Activated CD8-positive, alpha-beta memory T cell treated with anti-CD3 and anti-CD28 coated beads, Interleukin-2, amount 50 U/mL, for 24 hours (primary cell): Measurements from ENCODE around the gene LMBRD2.

Source experiments
- DNase-seq: peaks from one replicate; pipeline ENCODE4 v3.0.0-alpha.2; 2020; ENCODE audit errors: extremely low read depth

Gene LMBRD2

GRCh38 chr5:36105819-36106218 is 45.9 kb downstream of the LMBRD2 start:
- DNase-seq: no peak

GRCh38 chr5:36099748-36100147 is 51.9 kb downstream of the LMBRD2 start:
- DNase-seq: no peak

GRCh38 chr5:36096486-36096885 is 55.2 kb downstream of the LMBRD2 start:
- no peak for DNase-seq

- no peak for DNase-seq
Observed at GRCh38 chr5:36089989-36090388, 61.7 kb downstream of the LMBRD2 start.

GRCh38 chr5:36079200-36079781 is 72.4 kb downstream of the LMBRD2 start:
- no peak for DNase-seq

- DNase-seq: no peak
Observed at GRCh38 chr5:36078430-36078829, 73.3 kb downstream of the LMBRD2 start.

- no peak for DNase-seq
Observed at GRCh38 chr5:36073595-36074216, 78.0 kb downstream of the LMBRD2 start.

GRCh38 chr5:36070687-36071571 is 80.8 kb downstream of the LMBRD2 start:
- DNase-seq: no peak

- DNase-seq: no peak
Observed at GRCh38 chr5:36068751-36069281, 82.9 kb downstream of the LMBRD2 start.

GRCh38 chr5:36066540-36067210 is 85.0 kb downstream of the LMBRD2 start, which contains the start of gene UGT3A2:
TSS of gene UGT3A2 (minus strand) at chr5:36066882. CDS start at chr5:36066789, 93 bp downstream.
- DNase-seq: no peak

- no peak for DNase-seq
Observed at GRCh38 chr5:36066001-36066539, 85.6 kb downstream of the LMBRD2 start.

- no peak for DNase-seq
Observed at GRCh38 chr5:36060420-36060887, 91.2 kb downstream of the LMBRD2 start.

- no peak for DNase-seq
Observed at GRCh38 chr5:36059571-36060419, 91.9 kb downstream of the LMBRD2 start.

GRCh38 chr5:36058776-36059175 is 92.9 kb downstream of the LMBRD2 start:
- no peak for DNase-seq

GRCh38 chr5:36057386-36057785 is 94.3 kb downstream of the LMBRD2 start:
- no peak for DNase-seq

- no peak for DNase-seq
Observed at GRCh38 chr5:36056422-36056821, 95.3 kb downstream of the LMBRD2 start.

- no peak for DNase-seq
Observed at GRCh38 chr5:36055984-36056383, 95.7 kb downstream of the LMBRD2 start.

- DNase-seq: no peak
Observed at GRCh38 chr5:36054647-36055046, 97.0 kb downstream of the LMBRD2 start.

- DNase-seq: no peak
Observed at GRCh38 chr5:36052538-36052937, 99.1 kb downstream of the LMBRD2 start.

GRCh38 chr5:36049949-36050348 is 101.7 kb downstream of the LMBRD2 start:
- no peak for DNase-seq
